Stimulated activated naive CD8-positive, alpha-beta T cell treated with anti-CD3 and anti-CD28 coated beads, Interleukin-15, Interleukin-2, amounts not matched to agents 100 U/mL and 50 U/mL, for 24 hours (primary cell): ENCODE measurements around the gene APBA2.
"Not testable (repeated sequence)": the region's sequence is repeated elsewhere in the genome, so short reads cannot be mapped to it uniquely, and the experiment has no call there.

ENCODE experiments used
- ATAC-seq: fragments of 150-1000 bp; cut with Tn5 transposase; one replicate; pipeline ENCODE4 v1.10.0; 2021
- DNase-seq: peaks from one replicate; pipeline ENCODE4 v3.0.0; 2021

APBA2 gene

GRCh38 chr15:29003191-29003839, 117.5 kb downstream of the APBA2 start:
- DNase-seq (no peak), ATAC-seq (no peak)

GRCh38 chr15:29003840-29004233, 118.1 kb downstream of the APBA2 start:
- no peak for DNase-seq
- no peak for ATAC-seq

- ATAC-seq, result no peak
- DNase-seq, result no peak
Measured at GRCh38 chr15:29005931-29006330, 120.2 kb downstream of the APBA2 start.

- DNase-seq, result no peak
- no peak for ATAC-seq
Measured at GRCh38 chr15:29008846-29009245, 123.1 kb downstream of the APBA2 start.

- ATAC-seq (no peak), DNase-seq (no peak)
Measured at GRCh38 chr15:29012097-29012496, 126.3 kb downstream of the APBA2 start.

- DNase-seq (no peak), ATAC-seq (no peak)
Measured at GRCh38 chr15:29014493-29014892, 128.7 kb downstream of the APBA2 start.

GRCh38 chr15:29016518-29016917, 130.7 kb downstream of the APBA2 start:
- ATAC-seq (no peak), DNase-seq (no peak)

GRCh38 chr15:29018120-29018805, 132.5 kb downstream of the APBA2 start:
- DNase-seq (no peak), ATAC-seq (no peak)

- DNase-seq, result no peak
- ATAC-seq, result no peak
Measured at GRCh38 chr15:29018995-29019976, 133.5 kb downstream of the APBA2 start.

- ATAC-seq, result no peak
- no peak for DNase-seq
Measured at GRCh38 chr15:29021857-29022256, 136.1 kb downstream of the APBA2 start.

GRCh38 chr15:29024662-29025061, 138.9 kb downstream of the APBA2 start:
- DNase-seq, result no peak
- ATAC-seq, result no peak

- not testable (repeated sequence) for ATAC-seq, DNase-seq
Measured at GRCh38 chr15:29025411-29025810, 139.6 kb downstream of the APBA2 start.

GRCh38 chr15:29028158-29028557, 142.4 kb downstream of the APBA2 start:
- ATAC-seq, DNase-seq: not testable (repeated sequence)

GRCh38 chr15:29029651-29030195, 143.9 kb downstream of the APBA2 start:
- ATAC-seq, result no peak

GRCh38 chr15:29031502-29032228, 145.9 kb downstream of the APBA2 start:
- ATAC-seq, result peak; percentile 72
- no peak for DNase-seq

More at GRCh38 chr15:29029651-29030195, 143.9 kb downstream of the APBA2 start:
- no peak for DNase-seq

- DNase-seq, result no peak
- no peak for ATAC-seq
Measured at GRCh38 chr15:29032229-29032625, 146.5 kb downstream of the APBA2 start.

GRCh38 chr15:29032751-29033150, 147.0 kb downstream of the APBA2 start:
- DNase-seq (no peak), ATAC-seq (no peak)

GRCh38 chr15:29034151-29034550, 148.4 kb downstream of the APBA2 start:
- DNase-seq, result no peak
- no peak for ATAC-seq

- ATAC-seq (no peak), DNase-seq (no peak)
Measured at GRCh38 chr15:29034593-29035335, 149.0 kb downstream of the APBA2 start.

- DNase-seq (no peak), ATAC-seq (no peak)
Measured at GRCh38 chr15:29035336-29036285, 149.8 kb downstream of the APBA2 start.
